Femur (tissue), 1 donor: ENCODE data around the gene SHISA6.

Source experiments
- DNase-seq: peaks from one replicate; pipeline ENCODE4 v3.0.0-alpha.2; 2017

The SHISA6 gene

GRCh38 chr17:11356371-11356770 is 115.4 kb downstream of the SHISA6 start:
- DNase-seq = no peak

DNA sequence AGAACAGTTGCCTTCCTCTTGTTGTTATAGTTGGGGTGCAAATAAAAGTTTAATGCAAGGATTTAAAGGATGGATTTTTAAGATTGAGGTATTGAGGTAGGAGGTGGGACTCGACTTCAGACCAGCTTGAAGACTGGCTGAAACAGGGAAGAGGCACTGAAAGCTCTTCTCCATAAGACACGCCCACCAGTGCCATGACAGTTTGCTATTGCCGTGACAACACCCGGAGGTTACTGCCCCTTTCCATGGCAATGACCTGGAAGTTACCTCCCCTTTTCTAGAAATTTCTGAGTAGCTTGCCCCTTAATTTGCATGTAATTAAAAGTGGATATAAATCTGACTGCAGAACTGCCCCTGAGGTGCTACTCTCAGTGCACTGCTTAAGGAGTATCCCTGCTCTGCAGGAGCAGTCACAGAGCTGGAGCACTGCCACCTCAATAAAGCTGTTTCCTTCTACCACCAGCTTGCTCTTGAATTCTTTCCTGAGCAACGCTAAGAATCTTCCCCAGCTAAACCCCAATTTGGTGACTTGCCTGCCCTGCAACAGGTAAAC is 122.6 kb downstream of the SHISA6 start:
- DNase-seq = no peak

GRCh38 chr17:11366272-11366850 is 125.3 kb downstream of the SHISA6 start:
- no peak for DNase-seq

GRCh38 chr17:11369575-11369974 is 128.6 kb downstream of the SHISA6 start:
- no peak for DNase-seq

GRCh38 chr17:11372692-11373091 is 131.7 kb downstream of the SHISA6 start:
- DNase-seq = no peak

DNA sequence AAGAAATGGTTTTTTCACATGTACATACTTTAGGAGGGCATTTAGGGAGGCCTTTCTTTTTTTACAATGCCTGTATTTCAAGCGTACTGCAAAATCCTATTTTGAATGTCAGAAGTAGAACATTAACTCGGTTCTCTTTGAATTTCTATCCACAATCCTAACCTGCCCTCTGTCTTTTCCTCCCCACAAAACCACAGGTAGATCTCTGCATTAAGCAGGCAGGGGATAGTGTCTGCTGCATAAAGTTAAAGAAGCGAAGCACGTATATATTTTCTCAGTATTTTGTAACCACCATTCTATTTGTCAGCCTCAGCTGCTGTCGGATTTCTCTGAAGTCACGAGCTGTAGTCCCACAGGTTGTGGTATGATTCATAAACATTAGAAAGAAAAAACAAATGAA is 137.5 kb downstream of the SHISA6 start:
- no peak for DNase-seq

- DNase-seq = no peak
These were observed 139.7 kb downstream of the SHISA6 start for GRCh38 chr17:11380761-11381160.

GRCh38 chr17:11383157-11383556 is 142.1 kb downstream of the SHISA6 start:
- no peak for DNase-seq

DNA sequence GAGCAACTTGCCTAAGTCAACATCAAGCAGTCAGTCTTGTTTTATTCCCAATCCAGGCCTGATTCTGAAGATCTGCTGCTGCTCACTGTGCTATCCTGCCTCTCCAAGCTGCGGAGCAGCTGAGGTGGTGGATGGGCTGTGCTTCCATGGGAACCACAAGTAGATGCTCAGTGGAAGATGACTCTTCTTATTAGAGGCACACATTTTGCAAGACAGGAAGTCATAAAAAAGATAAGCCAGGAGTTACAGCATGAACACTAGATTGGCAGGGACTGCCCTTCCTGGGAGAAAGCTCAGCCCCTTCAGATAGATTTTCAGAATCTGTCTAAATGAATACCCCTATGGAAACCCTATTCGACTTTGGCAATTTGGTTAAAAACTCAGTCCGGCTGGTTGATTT is 143.1 kb downstream of the SHISA6 start:
- no peak for DNase-seq

GRCh38 chr17:11387610-11388009 is 146.6 kb downstream of the SHISA6 start:
- DNase-seq = no peak

DNA sequence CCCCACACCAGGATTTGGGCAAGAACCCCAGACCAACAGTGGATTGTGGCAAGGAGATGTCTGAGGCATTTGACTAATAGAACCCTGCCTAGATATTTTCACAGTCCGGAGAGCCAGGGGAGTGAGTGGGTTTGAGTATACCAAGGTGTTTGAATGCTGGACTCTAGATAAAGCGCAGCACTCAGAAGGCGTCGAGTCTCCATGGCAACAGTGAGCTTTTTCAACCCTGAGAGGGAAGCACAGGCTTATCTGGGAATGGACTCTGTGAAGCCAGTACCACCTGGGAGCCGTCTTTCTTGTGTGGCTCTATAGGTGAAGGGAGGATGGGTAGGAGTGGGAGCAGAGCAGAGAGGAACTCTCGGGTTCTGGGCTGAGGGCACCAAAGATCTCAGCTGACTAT is 147.0 kb downstream of the SHISA6 start:
- DNase-seq = no peak

DNA sequence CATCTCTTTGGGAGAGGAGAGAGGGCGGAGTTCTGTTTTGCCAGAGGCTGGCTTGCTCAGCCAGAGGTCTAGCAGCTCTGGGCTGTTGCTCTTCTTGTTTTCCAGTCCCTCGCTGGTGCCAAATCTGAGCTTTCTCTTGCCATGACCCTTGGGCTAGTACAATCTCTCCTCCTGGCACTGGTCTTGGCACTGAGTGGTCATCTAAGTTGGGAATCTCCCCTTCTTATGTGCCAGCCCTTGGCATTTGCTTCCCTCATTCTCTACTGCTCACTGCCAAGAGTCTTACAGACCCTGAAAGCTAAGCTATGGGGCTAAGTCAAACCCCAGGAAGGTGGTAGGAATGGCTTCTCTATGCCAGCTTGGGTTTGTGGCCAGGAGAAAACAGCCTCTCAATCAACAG is 148.6 kb downstream of the SHISA6 start:
- no peak for DNase-seq

DNA sequence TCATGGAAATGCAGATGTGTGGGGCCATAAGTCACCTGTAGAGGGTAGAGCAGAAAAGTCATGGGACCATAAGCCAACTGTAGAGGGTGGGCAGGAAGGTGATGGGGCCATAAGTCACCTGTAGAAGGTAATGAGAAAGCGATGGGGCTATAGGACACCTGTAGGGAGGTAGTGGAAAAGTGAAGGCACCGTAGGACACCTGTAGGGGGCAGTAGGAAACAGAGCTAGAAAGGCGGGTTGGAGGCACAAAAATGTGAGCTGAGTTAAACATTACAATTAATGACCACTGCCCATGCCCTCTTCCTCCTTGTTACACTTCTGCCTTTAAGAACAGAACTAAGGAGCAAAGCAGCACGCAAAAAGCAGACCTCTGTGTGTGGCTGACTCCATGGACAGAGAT is 150.1 kb downstream of the SHISA6 start:
- DNase-seq = no peak

DNA sequence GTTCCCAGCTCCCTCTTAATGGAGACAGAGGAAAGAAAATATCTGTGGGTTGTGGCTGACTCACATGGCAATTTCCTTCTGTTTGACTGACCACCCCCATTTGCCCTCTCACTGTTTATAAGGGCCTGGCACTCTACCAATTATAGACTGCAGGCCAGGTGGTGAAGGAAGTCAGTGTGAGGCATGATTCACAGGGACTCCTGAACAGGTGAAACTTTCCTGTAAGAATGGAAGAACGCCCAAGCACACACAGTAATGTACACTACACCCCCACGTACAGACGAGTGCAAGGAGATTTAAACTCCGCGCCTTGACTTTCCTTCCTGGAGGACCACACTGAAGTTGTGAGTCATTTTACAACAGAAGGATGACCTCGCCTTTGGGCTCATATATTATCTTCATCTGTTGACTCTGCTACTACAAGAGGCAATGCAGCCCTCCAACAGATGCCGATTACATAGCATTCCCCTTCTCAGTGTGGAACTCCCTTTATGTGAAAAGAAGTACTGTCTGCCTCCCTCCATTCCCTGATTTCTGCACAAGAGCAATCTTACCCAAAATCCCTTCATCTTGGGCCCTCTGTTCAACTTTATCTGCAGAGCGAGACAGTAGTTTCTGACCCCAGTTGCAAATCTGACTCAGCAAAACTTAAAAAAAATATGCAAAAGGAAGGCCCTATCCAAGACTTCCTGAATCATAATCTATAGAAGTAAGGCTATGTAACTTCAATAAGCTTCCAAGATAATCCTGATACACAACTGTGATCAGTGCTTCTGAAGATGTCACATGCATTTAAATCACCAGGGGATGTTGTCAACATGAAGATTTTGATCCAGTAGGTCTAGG is 163.6 kb downstream of the SHISA6 start:
- no peak for DNase-seq

GRCh38 chr17:11406716-11407115 is 165.7 kb downstream of the SHISA6 start:
- no peak for DNase-seq

DNA sequence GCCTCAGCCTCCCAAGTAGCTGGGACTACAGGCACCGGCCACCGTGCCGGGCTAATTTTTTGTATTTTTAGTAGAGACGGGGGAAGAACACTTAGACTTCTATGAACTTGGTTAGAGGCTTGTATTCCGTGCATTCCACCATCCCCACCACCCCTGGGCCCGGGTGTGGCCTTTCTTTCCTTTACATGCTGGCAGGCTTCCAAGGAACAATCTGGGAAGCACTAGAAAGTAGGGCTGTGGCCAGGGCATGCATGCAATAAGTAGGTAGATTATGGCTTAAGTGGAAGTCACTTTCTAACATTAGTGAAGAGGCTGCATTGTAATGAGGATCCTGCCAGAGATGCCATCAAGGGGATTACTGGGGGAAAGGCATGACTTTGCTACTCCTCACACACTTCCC is 171.6 kb downstream of the SHISA6 start:
- DNase-seq = no peak

- DNase-seq = no peak
These were observed 177.3 kb downstream of the SHISA6 start for GRCh38 chr17:11418342-11418741.

DNA sequence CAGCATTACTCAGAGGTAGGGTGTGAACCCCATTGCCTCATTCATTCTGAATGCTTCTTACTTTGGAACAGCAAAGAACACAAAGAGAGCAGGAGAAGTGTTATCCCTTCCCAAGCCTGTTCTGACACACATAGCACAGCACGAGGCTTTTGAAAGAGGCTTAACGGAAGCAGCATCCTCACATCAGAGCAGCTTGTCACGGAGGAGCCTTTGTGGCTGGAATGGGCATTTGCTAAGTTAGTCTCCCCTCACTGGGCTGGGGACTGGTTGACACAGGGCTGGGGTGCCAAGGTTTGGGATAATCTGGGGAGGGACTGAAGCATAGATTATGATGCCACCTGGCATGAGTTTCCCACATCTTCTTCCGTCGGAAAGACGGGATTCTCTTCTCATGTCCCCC is 189.7 kb downstream of the SHISA6 start:
- no peak for DNase-seq

GRCh38 chr17:11438673-11439072 is 197.7 kb downstream of the SHISA6 start:
- DNase-seq = no peak

- no peak for DNase-seq
These were observed 200.0 kb downstream of the SHISA6 start for GRCh38 chr17:11441004-11441403.

- DNase-seq = no peak
These were observed 205.3 kb downstream of the SHISA6 start for GRCh38 chr17:11446316-11446715.

DNA sequence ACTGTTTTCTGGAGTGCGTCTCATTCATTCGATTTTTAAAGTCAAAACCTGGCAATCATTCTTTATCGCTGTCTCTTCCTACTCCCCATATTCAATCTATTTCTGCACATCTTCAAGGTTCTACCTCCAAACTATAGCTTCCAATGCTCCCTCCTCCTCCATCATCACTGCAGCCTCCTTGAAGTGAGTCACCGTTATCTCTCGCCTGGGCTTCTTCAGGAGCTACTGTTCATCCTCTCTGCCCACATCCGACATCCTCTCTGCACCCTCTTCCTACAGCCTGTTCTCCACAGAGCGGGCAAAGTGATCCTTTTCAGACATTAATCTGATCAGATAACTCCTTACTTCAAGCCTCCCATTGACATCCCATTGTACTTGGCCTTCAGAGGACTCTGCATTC is 213.1 kb downstream of the SHISA6 start:
- DNase-seq = no peak

- DNase-seq = no peak
These were observed 217.3 kb downstream of the SHISA6 start for GRCh38 chr17:11458279-11458678.

GRCh38 chr17:11459861-11460331 is 218.9 kb downstream of the SHISA6 start:
- DNase-seq = peak; percentile 22
